ENCODE measurements around the gene GFAP. TPM values are rescaled to one million over a fixed set of nuclear protein-coding genes. Genes with fewer than 3 reads are reported as not detected.

Gene GFAP
- total RNA-seq, 1 donor from 2014 or later: 4.1 TPM

DNA sequence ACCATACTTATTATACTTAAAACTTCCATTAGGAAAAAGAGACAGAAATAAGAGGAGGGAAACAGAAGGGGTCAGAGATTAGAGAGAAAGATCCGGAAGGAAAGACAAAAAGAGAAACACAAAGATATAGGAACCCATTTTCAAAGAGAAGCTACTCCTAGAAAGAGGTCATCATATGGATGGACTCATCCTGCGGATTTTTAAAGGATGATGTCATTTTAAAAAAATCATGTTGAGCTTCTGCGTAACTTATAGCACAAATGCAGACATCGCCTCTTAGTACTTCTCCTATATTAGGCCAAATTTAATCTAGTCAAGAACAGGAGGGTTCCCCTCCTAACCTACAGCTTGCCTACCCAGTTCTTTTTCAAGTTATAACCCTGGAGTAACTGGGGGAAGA lies 34.2 kb downstream of the GFAP start:
- peaks cover 98% of the 10 kb centered on the region for H3K36me3 ChIP-seq

DNA sequence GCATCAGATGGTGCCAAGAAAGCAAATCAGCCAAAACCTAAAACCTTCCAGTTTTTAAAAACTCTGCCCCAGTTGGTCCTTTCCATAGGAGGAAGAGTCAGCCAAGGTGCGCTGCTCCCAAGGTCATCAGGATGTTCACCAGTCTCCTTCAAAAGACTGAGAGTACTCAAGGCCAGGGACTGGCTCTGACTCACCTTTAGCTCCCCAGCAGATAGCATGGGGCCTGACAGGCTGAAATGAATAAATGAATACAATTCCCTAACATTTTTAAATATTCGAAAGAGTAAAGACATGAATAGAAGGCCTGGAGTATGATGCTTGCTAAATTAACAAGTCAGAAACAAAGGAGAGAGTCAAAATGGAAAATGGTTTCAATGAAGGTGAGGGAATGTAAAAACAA lies 35.2 kb downstream of the GFAP start:
- Histone ChIP-seq H3K4me3 (no peak overlapping the region), H3K27ac (replicated peaks) (no peak overlapping the region), H3K9me3 (replicated peaks) (no peaks in the 10 kb centered on the region), H3K27me3 (ENCODE audit: low read depth) (no peaks in the 10 kb centered on the region), H3K4me1 (no peaks in the 10 kb centered on the region), H3K36me3 (peaks cover 98% of the 10 kb centered on the region)
- no peak for DNase-seq
- intact Hi-C loops (cut with micrococcal nuclease): no loop called here
- TF ChIP-seq, protein P1, sequence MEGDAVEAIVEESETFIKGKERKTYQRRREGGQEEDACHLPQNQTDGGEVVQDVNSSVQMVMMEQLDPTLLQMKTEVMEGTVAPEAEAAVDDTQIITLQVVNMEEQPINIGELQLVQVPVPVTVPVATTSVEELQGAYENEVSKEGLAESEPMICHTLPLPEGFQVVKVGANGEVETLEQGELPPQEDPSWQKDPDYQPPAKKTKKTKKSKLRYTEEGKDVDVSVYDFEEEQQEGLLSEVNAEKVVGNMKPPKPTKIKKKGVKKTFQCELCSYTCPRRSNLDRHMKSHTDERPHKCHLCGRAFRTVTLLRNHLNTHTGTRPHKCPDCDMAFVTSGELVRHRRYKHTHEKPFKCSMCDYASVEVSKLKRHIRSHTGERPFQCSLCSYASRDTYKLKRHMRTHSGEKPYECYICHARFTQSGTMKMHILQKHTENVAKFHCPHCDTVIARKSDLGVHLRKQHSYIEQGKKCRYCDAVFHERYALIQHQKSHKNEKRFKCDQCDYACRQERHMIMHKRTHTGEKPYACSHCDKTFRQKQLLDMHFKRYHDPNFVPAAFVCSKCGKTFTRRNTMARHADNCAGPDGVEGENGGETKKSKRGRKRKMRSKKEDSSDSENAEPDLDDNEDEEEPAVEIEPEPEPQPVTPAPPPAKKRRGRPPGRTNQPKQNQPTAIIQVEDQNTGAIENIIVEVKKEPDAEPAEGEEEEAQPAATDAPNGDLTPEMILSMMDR (IDR thresholded peaks at IDR 0.05; ENCODE audit: borderline replicate concordance): no peak

More for the DNA sequence above, 34.2 kb downstream of the GFAP start:
- no peaks in the 10 kb centered on the region for H3K4me1 ChIP-seq
- TF ChIP-seq, protein P1 (IDR thresholded peaks at IDR 0.05; ENCODE audit: borderline replicate concordance): no peak
- H3K27ac ChIP-seq (replicated peaks): no peak overlapping the region
- H3K9me3 ChIP-seq (replicated peaks): no peaks in the 10 kb centered on the region
- DNase-seq: no peak
- H3K4me3 ChIP-seq: no peak overlapping the region
- intact Hi-C loops (cut with micrococcal nuclease): no loop called here
- no peaks in the 10 kb centered on the region for H3K27me3 ChIP-seq (ENCODE audit: low read depth)

DNA sequence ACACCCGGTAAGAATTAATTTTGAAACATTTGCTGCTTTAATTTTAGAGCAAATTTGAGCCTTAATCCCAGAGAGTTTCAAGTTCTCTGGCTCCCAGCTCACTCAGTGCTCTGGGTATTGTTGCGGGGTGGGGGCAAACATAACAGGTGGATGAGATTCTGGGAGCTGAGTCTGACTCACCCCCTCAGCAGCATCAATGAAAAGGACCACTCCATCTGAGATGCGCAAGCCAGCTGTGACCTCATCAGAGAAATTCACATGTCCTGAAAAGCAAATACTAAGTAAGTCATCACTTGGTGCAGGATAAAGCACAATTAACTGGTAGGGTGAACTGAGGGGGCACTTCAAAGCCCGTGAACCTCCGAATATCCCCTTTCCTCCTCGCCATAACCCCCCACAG lies 35.9 kb downstream of the GFAP start:
- Histone ChIP-seq H3K4me3 (no peak overlapping the region), H3K4me1 (no peaks in the 10 kb centered on the region), H3K27ac (replicated peaks) (no peak overlapping the region), H3K36me3 (peaks cover 98% of the 10 kb centered on the region), H3K9me3 (replicated peaks) (no peaks in the 10 kb centered on the region), H3K27me3 (ENCODE audit: low read depth) (no peaks in the 10 kb centered on the region)
- intact Hi-C loops (cut with micrococcal nuclease): no loop called here
- TF ChIP-seq, protein P1 (IDR thresholded peaks at IDR 0.05; ENCODE audit: borderline replicate concordance): no peak
- no peak for DNase-seq

DNA sequence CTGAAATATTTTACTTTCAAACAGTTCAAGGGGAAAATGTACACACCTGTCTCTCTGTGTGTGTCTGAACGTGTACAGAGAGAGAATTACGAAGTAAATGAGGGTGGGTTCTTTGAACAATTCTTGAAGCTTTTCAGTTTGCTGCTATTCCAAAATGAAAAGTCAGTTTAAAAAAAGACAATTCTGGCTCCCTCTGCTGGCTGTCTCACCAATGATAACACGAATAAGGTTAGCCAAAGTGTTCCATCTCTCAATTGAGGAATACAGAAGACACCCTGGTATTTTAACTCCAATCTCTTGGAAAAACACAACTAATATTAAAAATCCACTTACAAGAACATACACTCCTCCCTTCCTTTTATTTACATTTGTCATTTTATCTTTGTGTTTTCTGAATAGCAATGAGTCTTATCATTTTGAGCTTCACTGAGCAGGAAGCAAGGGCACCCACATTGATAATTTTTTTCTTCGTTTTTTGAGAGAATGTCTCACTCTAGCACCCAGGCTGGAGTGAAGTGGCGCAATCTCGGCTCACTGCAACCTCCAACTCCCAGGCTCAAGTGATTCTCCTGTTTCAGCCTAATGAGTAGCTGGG lies 36.6 kb downstream of the GFAP start:
- Histone ChIP-seq H3K9me3 (replicated peaks) (no peaks in the 10 kb centered on the region), H3K27me3 (ENCODE audit: low read depth) (no peaks in the 10 kb centered on the region), H3K4me3 (no peak overlapping the region), H3K27ac (replicated peaks) (no peak overlapping the region), H3K4me1 (no peaks in the 10 kb centered on the region), H3K36me3 (peaks cover 96% of the 10 kb centered on the region)
- TF ChIP-seq, protein P1 (IDR thresholded peaks at IDR 0.05; ENCODE audit: borderline replicate concordance): peak; percentile 72
- DNase-seq: no peak
- intact Hi-C loops (cut with micrococcal nuclease): no loop called here

DNA sequence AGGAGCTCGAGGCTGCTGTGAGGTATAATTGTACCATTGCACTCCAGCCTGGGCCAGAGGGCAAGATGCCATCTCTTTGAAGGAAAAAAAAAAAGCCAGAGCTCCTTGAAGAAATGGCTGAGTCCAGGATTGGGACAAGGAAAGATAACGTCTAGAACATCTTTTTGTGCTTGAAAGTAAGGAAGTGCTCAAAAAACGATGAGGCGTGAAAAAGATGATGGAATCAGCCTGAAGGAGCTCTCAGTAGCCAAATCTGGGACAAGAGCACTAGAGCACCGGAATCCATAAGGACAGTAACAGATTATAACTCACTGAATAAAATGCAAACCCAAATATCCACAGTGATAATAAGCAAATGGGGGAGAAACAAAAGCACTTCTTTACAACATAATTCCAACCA lies 38.2 kb downstream of the GFAP start:
- DNase-seq: no peak
- TF ChIP-seq, protein P1 (IDR thresholded peaks at IDR 0.05; ENCODE audit: borderline replicate concordance): no peak
- intact Hi-C loops (cut with micrococcal nuclease): no loop called here
- Histone ChIP-seq H3K4me1 (peaks cover 12% of the 10 kb centered on the region), H3K27me3 (ENCODE audit: low read depth) (no peaks in the 10 kb centered on the region), H3K27ac (replicated peaks) (no peak overlapping the region), H3K9me3 (replicated peaks) (no peaks in the 10 kb centered on the region), H3K36me3 (peaks cover 95% of the 10 kb centered on the region), H3K4me3 (no peak overlapping the region)

Data from left ventricle myocardium inferior (tissue), 1 donor.